ENCODE results near the gene NCBP3.

NCBP3 gene

GRCh38 chr17:3835410-3836229, 10.4 kb downstream of the NCBP3 start:
- WGBS: 88% methylated on average over 12 of the region's 14 CpGs
- H3K18ac ChIP-seq (ENCODE audit: low read depth in 1 of 2, low read length in 2 of 2): no peak overlapping the region
- H2BK12ac ChIP-seq (ENCODE audit: low read length in 2 of 2): no peak overlapping the region
- no peak overlapping the region for H2AFZ ChIP-seq (ENCODE audit: low read depth, low read length)
- no peak for DNase-seq
- no peak overlapping the region for H3K14ac ChIP-seq (ENCODE audit: low read length in 2 of 2)
- H4K91ac ChIP-seq (ENCODE audit: low read length): no peak overlapping the region
- H3K23ac ChIP-seq (ENCODE audit: low read length in 2 of 2): no peak overlapping the region
- H2BK5ac ChIP-seq (ENCODE audit: low read depth, low read length, poor library complexity, severe bottlenecking): no peak overlapping the region
- H3K79me1 ChIP-seq (replicated peaks; ENCODE audit: low read length, poor library complexity, severe bottlenecking): peaks cover 36% of the 10 kb centered on the region
- H3K4ac ChIP-seq (ENCODE audit: low read depth in 1 of 2, low read length in 2 of 2): no peak overlapping the region
- no peak overlapping the region for H2BK15ac ChIP-seq (ENCODE audit: low read depth, poor library complexity, severe bottlenecking)
- peaks cover 30 to 66% of the 10 kb centered on the region in 2 experiments for H3K36me3 ChIP-seq (ENCODE audit: control insufficient read depth in 1 of 2, insufficient read depth in 2 of 2, low read depth in 1 of 2, low read length in 2 of 2)
- H2BK120ac ChIP-seq (ENCODE audit: low read depth, low read length): no peak overlapping the region
- H3K9me3 ChIP-seq (ENCODE audit: control insufficient read depth, low read length): no peaks in the 10 kb centered on the region
- no peak overlapping the region for H3K4me2 ChIP-seq (ENCODE audit: low read length, poor library complexity, severe bottlenecking)
- H3K27me3 ChIP-seq (ENCODE audit: control insufficient read depth in 1 of 2, insufficient read depth in 1 of 2, low read length in 2 of 2): no peaks in the 10 kb centered on the region
- H3K4me3 ChIP-seq (ENCODE audit: insufficient read depth in 1 of 2, low read depth in 1 of 2, low read length in 2 of 2): no peak overlapping the region
- H3K27ac ChIP-seq (ENCODE audit: low read length, poor library complexity, severe bottlenecking): no peak overlapping the region
- H3K4me1 ChIP-seq (ENCODE audit: control insufficient read depth, insufficient read depth, low read depth, low read length): no peaks in the 10 kb centered on the region
- no peak overlapping the region for H3K9ac ChIP-seq (ENCODE audit: low read length)
- no peak overlapping the region for H2AK5ac ChIP-seq (ENCODE audit: low read length, severe bottlenecking)
- no peak overlapping the region for H4K8ac ChIP-seq (ENCODE audit: low read length)

DNA sequence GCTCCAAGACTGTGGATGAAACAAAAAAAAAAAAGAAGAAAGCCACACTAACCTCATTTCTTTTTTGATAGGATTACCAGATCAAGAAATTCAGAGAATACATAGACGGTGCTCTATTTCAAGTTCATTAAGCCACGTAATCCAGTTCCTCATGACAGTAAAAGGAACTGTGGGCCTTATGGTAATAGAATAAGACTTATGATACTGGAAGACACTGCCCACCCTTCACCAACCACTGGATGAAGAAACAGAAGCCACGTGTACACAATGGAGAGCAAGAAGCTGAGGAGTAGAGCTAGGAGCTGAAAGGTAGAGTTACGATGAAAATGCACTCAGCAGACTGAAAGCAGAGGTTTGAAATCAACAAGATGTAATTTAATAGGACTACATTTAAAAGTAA, 11.2 kb downstream of the NCBP3 start:
- H2BK120ac ChIP-seq (ENCODE audit: low read depth, low read length): no peak overlapping the region
- H3K27ac ChIP-seq (ENCODE audit: low read length, poor library complexity, severe bottlenecking): no peak overlapping the region
- H3K36me3 ChIP-seq (ENCODE audit: control insufficient read depth in 1 of 2, insufficient read depth in 2 of 2, low read depth in 1 of 2, low read length in 2 of 2): peaks cover 32 to 61% of the 10 kb centered on the region in 2 experiments
- H2AFZ ChIP-seq (ENCODE audit: low read depth, low read length): no peak overlapping the region
- no peak overlapping the region for H3K18ac ChIP-seq (ENCODE audit: low read depth in 1 of 2, low read length in 2 of 2)
- H2BK12ac ChIP-seq (ENCODE audit: low read length in 2 of 2): no peak overlapping the region
- H3K23ac ChIP-seq (ENCODE audit: low read length in 2 of 2): no peak overlapping the region
- no peak overlapping the region for H2BK15ac ChIP-seq (ENCODE audit: low read depth, poor library complexity, severe bottlenecking)
- no peak overlapping the region for H2AK5ac ChIP-seq (ENCODE audit: low read length, severe bottlenecking)
- no peak for DNase-seq
- no peak overlapping the region for H2BK5ac ChIP-seq (ENCODE audit: low read depth, low read length, poor library complexity, severe bottlenecking)
- H4K8ac ChIP-seq (ENCODE audit: low read length): no peak overlapping the region
- 100% methylated on average over 1 of the region's 4 CpGs for WGBS
- no peaks in the 10 kb centered on the region for H3K4me1 ChIP-seq (ENCODE audit: control insufficient read depth, insufficient read depth, low read depth, low read length)
- H4K91ac ChIP-seq (ENCODE audit: low read length): no peak overlapping the region
- H3K4ac ChIP-seq (ENCODE audit: low read depth in 1 of 2, low read length in 2 of 2): no peak overlapping the region
- H3K4me2 ChIP-seq (ENCODE audit: low read length, poor library complexity, severe bottlenecking): no peak overlapping the region
- no peak overlapping the region for H3K14ac ChIP-seq (ENCODE audit: low read length in 2 of 2)
- no peaks in the 10 kb centered on the region for H3K27me3 ChIP-seq (ENCODE audit: control insufficient read depth in 1 of 2, insufficient read depth in 1 of 2, low read length in 2 of 2)
- H3K9me3 ChIP-seq (ENCODE audit: control insufficient read depth, low read length): no peaks in the 10 kb centered on the region
- no peak overlapping the region for H3K9ac ChIP-seq (ENCODE audit: low read length)
- H3K4me3 ChIP-seq (ENCODE audit: insufficient read depth in 1 of 2, low read depth in 1 of 2, low read length in 2 of 2): no peak overlapping the region
- peaks cover 32% of the 10 kb centered on the region for H3K79me1 ChIP-seq (replicated peaks; ENCODE audit: low read length, poor library complexity, severe bottlenecking)

DNA sequence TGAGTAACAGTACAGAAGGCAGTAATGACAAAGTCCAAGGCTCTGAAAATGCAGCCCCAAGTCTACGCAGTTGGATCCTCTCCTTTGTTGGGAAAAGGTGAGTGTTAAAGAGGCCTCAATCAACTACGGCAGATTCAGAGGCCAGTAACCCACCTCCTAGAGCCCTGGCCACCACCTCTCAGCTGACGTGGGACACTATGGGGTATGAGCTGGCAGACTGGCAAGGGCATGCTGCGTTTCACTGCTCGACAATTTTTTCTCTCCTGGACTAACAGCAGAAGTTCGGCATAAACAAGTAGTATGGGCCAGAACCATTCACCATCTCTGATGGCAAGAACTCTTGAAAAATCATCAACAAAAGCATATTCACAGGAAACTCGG, 17.2 kb downstream of the NCBP3 start:
- Histone ChIP-seq H3K4ac (ENCODE audit: low read depth in 1 of 2, low read length in 2 of 2) (no peak overlapping the region), H4K8ac (ENCODE audit: low read length) (no peak overlapping the region), H3K27me3 (ENCODE audit: control insufficient read depth in 1 of 2, insufficient read depth in 1 of 2, low read length in 2 of 2) (no peaks in the 10 kb centered on the region), H2BK5ac (ENCODE audit: low read depth, low read length, poor library complexity, severe bottlenecking) (no peak overlapping the region), H3K36me3 (ENCODE audit: control insufficient read depth in 1 of 2, insufficient read depth in 2 of 2, low read depth in 1 of 2, low read length in 2 of 2) (peaks cover 29 to 66% of the 10 kb centered on the region in 2 experiments), H2BK120ac (ENCODE audit: low read depth, low read length) (no peak overlapping the region), H3K18ac (ENCODE audit: low read depth in 1 of 2, low read length in 2 of 2) (peak overlapping the region; percentile 28 to 43), H2AK5ac (ENCODE audit: low read length, severe bottlenecking) (no peak overlapping the region), H3K79me1 (replicated peaks; ENCODE audit: low read length, poor library complexity, severe bottlenecking) (peaks cover 25% of the 10 kb centered on the region), H3K4me3 (ENCODE audit: insufficient read depth in 1 of 2, low read depth in 1 of 2, low read length in 2 of 2) (no peak overlapping the region), H3K23ac (ENCODE audit: low read length in 2 of 2) (no peak overlapping the region), H3K27ac (ENCODE audit: low read length, poor library complexity, severe bottlenecking) (no peak overlapping the region), H4K91ac (ENCODE audit: low read length) (no peak overlapping the region), H2AFZ (ENCODE audit: low read depth, low read length) (no peak overlapping the region), H3K4me2 (ENCODE audit: low read length, poor library complexity, severe bottlenecking) (no peak overlapping the region), H2BK15ac (ENCODE audit: low read depth, poor library complexity, severe bottlenecking) (no peak overlapping the region), H3K9me3 (ENCODE audit: control insufficient read depth, low read length) (no peaks in the 10 kb centered on the region), H3K4me1 (ENCODE audit: control insufficient read depth, insufficient read depth, low read depth, low read length) (peaks cover 2% of the 10 kb centered on the region), H3K14ac (ENCODE audit: low read length in 2 of 2) (no peak overlapping the region), H2BK12ac (ENCODE audit: low read length in 2 of 2) (peak overlapping the region in 1 of 2 experiments; percentile 19), H3K9ac (ENCODE audit: low read length) (no peak overlapping the region)
- DNase-seq: no peak
- WGBS: 98% methylated on average over 6 of the region's 7 CpGs

DNA sequence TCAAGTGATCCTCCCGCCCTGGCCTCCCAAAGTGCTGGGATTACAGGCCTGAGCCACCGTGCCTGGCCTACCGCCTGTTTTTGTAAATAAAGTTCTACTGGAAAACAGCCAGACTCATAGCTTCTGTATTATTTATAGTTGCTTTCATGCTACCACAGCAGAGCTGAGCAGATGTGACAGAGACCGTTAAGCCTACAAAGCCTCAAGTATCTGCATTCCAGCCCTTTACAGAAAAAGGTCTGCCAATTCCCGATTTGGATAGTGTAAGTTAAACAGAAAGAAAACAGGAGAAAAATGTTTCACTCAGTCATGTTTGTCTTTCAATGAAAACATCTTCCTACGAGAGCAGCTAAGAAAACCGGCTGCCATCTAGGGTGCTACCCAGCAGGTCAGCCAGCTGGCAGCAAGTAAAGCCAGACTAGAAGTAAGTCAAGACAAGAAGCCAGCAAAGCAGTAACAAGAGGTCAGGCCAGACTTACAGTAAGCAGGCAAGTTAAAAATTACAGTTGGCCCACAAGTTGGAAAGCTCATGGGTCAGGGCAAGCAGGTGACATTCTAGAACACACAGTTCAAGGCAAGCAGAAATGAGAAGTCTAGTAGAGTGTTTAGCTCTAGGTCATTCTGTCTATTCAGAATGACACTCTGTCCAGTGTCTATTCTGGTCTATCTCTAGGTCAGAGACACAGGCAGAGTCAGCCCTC, 17.7 kb downstream of the NCBP3 start:
- peaks cover 2% of the 10 kb centered on the region for H3K4me1 ChIP-seq (ENCODE audit: control insufficient read depth, insufficient read depth, low read depth, low read length)
- H3K9me3 ChIP-seq (ENCODE audit: control insufficient read depth, low read length): no peaks in the 10 kb centered on the region
- H2AFZ ChIP-seq (ENCODE audit: low read depth, low read length): no peak overlapping the region
- peaks cover 32 to 66% of the 10 kb centered on the region in 2 experiments for H3K36me3 ChIP-seq (ENCODE audit: control insufficient read depth in 1 of 2, insufficient read depth in 2 of 2, low read depth in 1 of 2, low read length in 2 of 2)
- no peak overlapping the region for H3K23ac ChIP-seq (ENCODE audit: low read length in 2 of 2)
- peak; percentile 68 for DNase-seq
- H3K9ac ChIP-seq (ENCODE audit: low read length): no peak overlapping the region
- no peak overlapping the region for H2BK5ac ChIP-seq (ENCODE audit: low read depth, low read length, poor library complexity, severe bottlenecking)
- peak overlapping the region in 1 of 2 experiments; percentile 43 for H3K18ac ChIP-seq (ENCODE audit: low read depth in 1 of 2, low read length in 2 of 2)
- no peak overlapping the region for H4K91ac ChIP-seq (ENCODE audit: low read length)
- no peak overlapping the region for H4K8ac ChIP-seq (ENCODE audit: low read length)
- no peak overlapping the region for H3K4me3 ChIP-seq (ENCODE audit: insufficient read depth in 1 of 2, low read depth in 1 of 2, low read length in 2 of 2)
- H2BK120ac ChIP-seq (ENCODE audit: low read depth, low read length): no peak overlapping the region
- H2AK5ac ChIP-seq (ENCODE audit: low read length, severe bottlenecking): no peak overlapping the region
- H3K14ac ChIP-seq (ENCODE audit: low read length in 2 of 2): no peak overlapping the region
- H3K27ac ChIP-seq (ENCODE audit: low read length, poor library complexity, severe bottlenecking): no peak overlapping the region
- WGBS: 59% methylated on average over 6 of the region's 7 CpGs
- no peak overlapping the region for H2BK15ac ChIP-seq (ENCODE audit: low read depth, poor library complexity, severe bottlenecking)
- H3K79me1 ChIP-seq (replicated peaks; ENCODE audit: low read length, poor library complexity, severe bottlenecking): peaks cover 25% of the 10 kb centered on the region
- H3K27me3 ChIP-seq (ENCODE audit: control insufficient read depth in 1 of 2, insufficient read depth in 1 of 2, low read length in 2 of 2): no peaks in the 10 kb centered on the region
- H2BK12ac ChIP-seq (ENCODE audit: low read length in 2 of 2): peak overlapping the region in 1 of 2 experiments; percentile 19
- peak overlapping the region; percentile 8 for H3K4me2 ChIP-seq (ENCODE audit: low read length, poor library complexity, severe bottlenecking)
- no peak overlapping the region for H3K4ac ChIP-seq (ENCODE audit: low read depth in 1 of 2, low read length in 2 of 2)
